ENCODE results near the gene INTU. TPM values are rescaled to one million over a fixed set of nuclear protein-coding genes. Genes with fewer than 3 reads are reported as not detected.
A peak's percentile ranks its signal among the peaks of the same experiment; 100 is the strongest.

Gene INTU
- polyA plus RNA-seq, 1 experiment = 11.1 TPM

DNA sequence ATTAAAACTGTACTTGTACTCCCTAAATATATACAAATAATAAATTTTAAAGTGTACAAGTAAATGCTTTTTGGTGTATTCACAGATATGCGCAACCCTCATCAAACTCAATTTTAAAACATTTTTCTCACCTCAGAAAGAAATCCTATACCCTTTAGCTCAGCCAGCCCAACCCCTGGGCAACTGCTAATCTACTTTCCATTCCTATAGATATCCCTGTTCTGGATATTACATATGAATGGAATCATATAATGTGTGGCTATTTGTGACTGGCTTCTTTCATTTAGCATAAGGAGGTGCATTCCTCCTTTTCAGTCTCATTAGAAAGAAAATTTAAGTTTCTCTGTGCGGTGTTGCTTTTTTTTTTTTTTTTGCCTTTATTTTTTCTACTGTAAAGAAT lies 39.4 kb downstream of the INTU start:
- TF ChIP-seq, protein P1, sequence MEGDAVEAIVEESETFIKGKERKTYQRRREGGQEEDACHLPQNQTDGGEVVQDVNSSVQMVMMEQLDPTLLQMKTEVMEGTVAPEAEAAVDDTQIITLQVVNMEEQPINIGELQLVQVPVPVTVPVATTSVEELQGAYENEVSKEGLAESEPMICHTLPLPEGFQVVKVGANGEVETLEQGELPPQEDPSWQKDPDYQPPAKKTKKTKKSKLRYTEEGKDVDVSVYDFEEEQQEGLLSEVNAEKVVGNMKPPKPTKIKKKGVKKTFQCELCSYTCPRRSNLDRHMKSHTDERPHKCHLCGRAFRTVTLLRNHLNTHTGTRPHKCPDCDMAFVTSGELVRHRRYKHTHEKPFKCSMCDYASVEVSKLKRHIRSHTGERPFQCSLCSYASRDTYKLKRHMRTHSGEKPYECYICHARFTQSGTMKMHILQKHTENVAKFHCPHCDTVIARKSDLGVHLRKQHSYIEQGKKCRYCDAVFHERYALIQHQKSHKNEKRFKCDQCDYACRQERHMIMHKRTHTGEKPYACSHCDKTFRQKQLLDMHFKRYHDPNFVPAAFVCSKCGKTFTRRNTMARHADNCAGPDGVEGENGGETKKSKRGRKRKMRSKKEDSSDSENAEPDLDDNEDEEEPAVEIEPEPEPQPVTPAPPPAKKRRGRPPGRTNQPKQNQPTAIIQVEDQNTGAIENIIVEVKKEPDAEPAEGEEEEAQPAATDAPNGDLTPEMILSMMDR (IDR thresholded peaks at IDR 0.05; ENCODE audit: low read depth, low read length) = no peak
- Histone ChIP-seq H3K9me3 (ENCODE audit: control insufficient read depth, insufficient read depth, low read length) (no peaks in the 10 kb centered on the region), H3K27me3 (ENCODE audit: control insufficient read depth, insufficient read depth, low read length) (no peaks in the 10 kb centered on the region), H3K27ac (ENCODE audit: low read depth, low read length) (no peak overlapping the region), H3K4me3 (ENCODE audit: low read depth, low read length) (no peak overlapping the region)
- POLR2A ChIA-PET = no interaction called here
- CTCF ChIA-PET = interaction anchor here (1.5 kb wide), 1 partner anchor 60 kb away, joined by 5 read pairs; no protein-coding TSS in a partner anchor
- DNase-seq (ENCODE audit: low read depth, low spot score) = no peak

DNA sequence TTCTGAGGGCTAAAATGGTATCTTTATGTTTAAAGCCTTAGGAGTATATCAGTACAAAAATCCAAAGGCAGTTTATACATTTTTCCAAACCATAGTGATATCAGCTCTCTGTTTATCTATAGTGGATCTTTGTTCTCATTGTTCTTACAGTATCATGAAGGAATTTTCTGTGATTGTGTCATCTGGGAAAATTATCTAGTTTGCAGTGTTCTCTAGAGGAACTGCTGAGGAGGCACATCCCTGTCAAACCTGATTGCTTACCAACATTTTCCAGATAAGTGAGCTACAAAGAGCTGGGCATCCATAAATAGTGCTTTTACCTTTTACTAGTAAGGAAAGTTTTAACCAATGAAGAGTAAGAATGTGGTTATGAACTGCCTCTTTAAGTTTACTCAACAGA lies 52.5 kb downstream of the INTU start:
- no peaks in the 10 kb centered on the region for H3K27me3 ChIP-seq (ENCODE audit: control insufficient read depth, insufficient read depth, low read length)
- no peak overlapping the region for H3K4me3 ChIP-seq (ENCODE audit: low read depth, low read length)
- H3K27ac ChIP-seq (ENCODE audit: low read depth, low read length) = no peak overlapping the region
- TF ChIP-seq, protein P1 (IDR thresholded peaks at IDR 0.05; ENCODE audit: low read depth, low read length) = no peak
- ChIA-PET CTCF (no interaction called here), POLR2A (no interaction called here)
- no peaks in the 10 kb centered on the region for H3K9me3 ChIP-seq (ENCODE audit: control insufficient read depth, insufficient read depth, low read length)
- peak; percentile 7 for DNase-seq (ENCODE audit: low read depth, low spot score)

DNA sequence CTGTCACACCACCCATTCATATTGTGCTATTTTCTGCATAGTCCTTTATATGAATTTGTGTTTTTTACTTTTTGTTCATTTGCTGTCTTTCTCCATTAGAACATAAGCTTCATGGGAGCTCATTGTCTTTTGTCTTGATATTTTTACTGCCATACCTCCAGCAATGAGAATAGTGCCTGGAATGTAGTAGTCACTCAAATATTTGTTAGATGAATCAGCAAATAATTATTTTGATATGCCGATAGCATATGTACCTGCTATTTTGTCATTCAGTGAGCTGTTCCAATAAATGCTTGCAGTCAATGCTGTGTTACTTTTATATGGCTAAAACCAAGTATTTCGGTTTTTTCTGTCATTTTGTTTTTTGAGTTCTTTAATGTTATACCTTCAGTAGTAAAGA lies 53.9 kb downstream of the INTU start:
- no peak overlapping the region for H3K4me3 ChIP-seq (ENCODE audit: low read depth, low read length)
- TF ChIP-seq, protein P1 (IDR thresholded peaks at IDR 0.05; ENCODE audit: low read depth, low read length) = no peak
- H3K27ac ChIP-seq (ENCODE audit: low read depth, low read length) = no peak overlapping the region
- ChIA-PET POLR2A (no interaction called here), CTCF (no interaction called here)
- H3K9me3 ChIP-seq (ENCODE audit: control insufficient read depth, insufficient read depth, low read length) = no peaks in the 10 kb centered on the region
- no peak for DNase-seq (ENCODE audit: low read depth, low spot score)
- no peaks in the 10 kb centered on the region for H3K27me3 ChIP-seq (ENCODE audit: control insufficient read depth, insufficient read depth, low read length)

DNA sequence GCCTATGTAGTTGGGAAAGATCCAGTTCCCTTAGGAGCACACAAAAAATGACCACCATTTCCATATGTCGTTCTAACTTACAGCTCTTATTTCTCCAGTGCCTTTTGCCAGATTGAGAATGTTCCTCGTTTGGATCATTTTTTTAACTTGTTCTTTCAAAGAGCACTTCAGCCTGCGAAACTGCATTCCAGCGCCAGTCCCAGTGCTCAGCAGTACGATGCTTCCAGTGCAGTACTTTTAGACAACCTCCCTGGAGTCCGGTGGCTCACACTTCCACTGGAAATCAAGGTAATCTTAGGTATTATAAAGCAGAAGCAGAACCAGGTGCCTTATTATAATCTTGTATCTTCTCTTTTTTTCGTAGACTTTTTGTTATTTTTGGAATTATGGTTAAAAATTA lies 54.8 kb downstream of the INTU start:
- Histone ChIP-seq H3K27ac (ENCODE audit: low read depth, low read length) (no peak overlapping the region), H3K4me3 (ENCODE audit: low read depth, low read length) (no peak overlapping the region), H3K9me3 (ENCODE audit: control insufficient read depth, insufficient read depth, low read length) (no peaks in the 10 kb centered on the region), H3K27me3 (ENCODE audit: control insufficient read depth, insufficient read depth, low read length) (no peaks in the 10 kb centered on the region)
- TF ChIP-seq, protein P1 (IDR thresholded peaks at IDR 0.05; ENCODE audit: low read depth, low read length) = no peak
- ChIA-PET POLR2A (no interaction called here), CTCF (interaction anchor here (0.7 to 1.1 kb wide), 2 partner anchors 21 to 46 kb away, joined by 3 read pairs; no protein-coding TSS in a partner anchor)
- DNase-seq (ENCODE audit: low read depth, low spot score) = no peak

DNA sequence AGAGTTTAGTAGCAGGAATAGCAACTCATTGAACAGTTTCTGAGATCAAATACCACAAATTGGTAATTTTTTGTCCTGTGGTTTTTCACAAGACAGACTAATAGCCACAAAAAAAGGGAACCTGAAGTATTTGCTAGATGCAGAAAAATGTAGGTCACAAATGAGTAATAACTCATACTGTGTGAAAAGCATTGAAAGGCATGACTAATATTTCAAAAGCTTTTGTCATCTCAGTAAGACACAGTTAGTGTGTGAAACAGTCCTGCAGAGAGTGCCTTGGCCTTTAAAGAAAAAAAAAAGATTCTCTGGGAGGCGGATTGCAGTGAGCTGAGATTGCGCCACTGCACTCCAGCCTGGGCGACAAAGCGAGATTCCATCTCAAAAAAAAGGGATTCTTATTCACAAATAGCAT lies 66.0 kb downstream of the INTU start:
- TF ChIP-seq, protein P1 (IDR thresholded peaks at IDR 0.05; ENCODE audit: low read depth, low read length) = no peak
- POLR2A ChIA-PET = no interaction called here
- Histone ChIP-seq H3K9me3 (ENCODE audit: control insufficient read depth, insufficient read depth, low read length) (no peaks in the 10 kb centered on the region), H3K27ac (ENCODE audit: low read depth, low read length) (no peak overlapping the region), H3K4me3 (ENCODE audit: low read depth, low read length) (no peak overlapping the region), H3K27me3 (ENCODE audit: control insufficient read depth, insufficient read depth, low read length) (no peaks in the 10 kb centered on the region)
- CTCF ChIA-PET = interaction anchor here (0.9 kb wide), 1 partner anchor 33 kb away, joined by 3 read pairs; no protein-coding TSS in a partner anchor
- no peak for DNase-seq (ENCODE audit: low read depth, low spot score)
